ENCODE measurements around the gene TAF6L. TPM values are rescaled to one million over a fixed set of nuclear protein-coding genes. Genes with fewer than 3 reads are reported as not detected.
A peak's percentile ranks its signal among the peaks of the same experiment; 100 is the strongest.

Gene TAF6L
- total and polyA plus RNA-seq, 2 of the 8 experiments (the other 6 are each of a cell fraction or from before 2014, with no cell fraction given) = 24.8 to 31.9 TPM

DNA sequence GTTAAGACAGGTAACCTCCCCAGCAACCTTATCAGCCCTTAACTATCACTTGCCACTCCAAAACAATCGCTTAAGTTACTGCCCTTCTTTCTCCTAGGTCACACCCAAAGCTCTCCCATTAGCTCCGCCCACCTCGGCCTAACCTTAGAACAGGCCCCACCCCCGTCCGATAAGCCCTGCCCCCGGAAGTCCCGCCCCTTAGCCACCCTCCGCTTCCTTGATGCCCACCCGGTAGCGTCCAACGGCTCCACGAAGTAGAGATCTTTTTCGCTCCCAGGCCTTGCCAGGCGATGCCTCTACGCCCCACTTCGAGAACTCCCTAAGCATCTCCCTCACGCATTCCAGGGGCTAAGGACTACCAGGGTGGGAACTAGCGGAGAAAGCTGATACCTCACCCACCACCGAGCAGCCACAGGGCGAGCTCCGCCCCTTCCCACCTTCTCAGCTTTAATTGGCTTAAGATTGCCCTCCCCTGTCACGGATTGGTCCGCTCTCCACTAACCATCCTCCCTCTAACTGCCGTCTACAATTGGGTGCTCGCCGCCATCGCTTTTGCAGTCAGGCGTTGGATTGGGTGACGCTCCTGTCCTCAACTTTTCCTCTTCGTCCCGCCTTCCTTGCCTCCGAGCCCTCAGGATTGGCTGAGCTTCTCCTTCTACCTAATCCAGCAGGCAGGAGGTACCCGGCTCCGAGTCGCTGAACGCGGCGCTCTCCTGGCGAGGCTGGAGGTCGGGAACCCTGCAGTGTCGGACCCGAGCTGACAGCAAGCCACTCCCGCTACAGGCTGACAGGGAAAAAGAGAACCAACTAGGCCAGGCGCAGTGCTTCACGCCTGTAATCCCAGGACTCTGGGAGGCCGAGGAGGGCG lies 17.2 kb upstream of the TAF6L start, which contains the start of gene ZBTB3 (continued):
- TF ChIP-seq SAP30 (IDR thresholded peaks at IDR 0.05; ENCODE audit: insufficient read depth, insufficient replicate concordance, low read length) (no peak), SP2 (IDR thresholded peaks at IDR 0.05; ENCODE audit: low read length) (peak; percentile 89), RAD21 (IDR thresholded peaks at IDR 0.05 in 1 of 2, conservative IDR thresholded peaks at IDR 0.05 in 1 of 2; ENCODE audit: low read depth in 2 of 2, low read length in 2 of 2) (0 out of 4 replicates have a peak, but pooled peaks of 1 of the 2 experiments have one; percentile 6), HDAC2 (IDR thresholded peaks at IDR 0.05; ENCODE audit: borderline replicate concordance in 1 of 2, low read depth in 2 of 2, low read length in 2 of 2) (no peak), CREB1 (IDR thresholded peaks at IDR 0.05) (peak; percentile 8), KDM5A (IDR thresholded peaks at IDR 0.05; ENCODE audit: low read length) (peak; percentile 41; the same call in 1 of the 2 replicates), ASH2L (IDR thresholded peaks at IDR 0.05; ENCODE audit: low read length) (no peak), POLR2A (IDR thresholded peaks at IDR 0.05; ENCODE audit: control extremely low read depth in 1 of 2, low read depth in 2 of 2, low read length in 2 of 2) (peak; percentile 37 to 79), POLR2AphosphoS5 (IDR thresholded peaks at IDR 0.05; ENCODE audit: low read depth, low read length) (peak; percentile 79), PHF8 (conservative IDR thresholded peaks at IDR 0.05; ENCODE audit: low read depth, low read length) (peak; percentile 91), SIRT6 (IDR thresholded peaks at IDR 0.05; ENCODE audit: low read length) (no peak), ATF3 (IDR thresholded peaks at IDR 0.05; ENCODE audit: insufficient read depth, low read depth, low read length) (no peak), MAX (IDR thresholded peaks at IDR 0.05) (peak; percentile 59), SP4 (IDR thresholded peaks at IDR 0.05; ENCODE audit: low read length) (peak; percentile 81), TAF1 (IDR thresholded peaks at IDR 0.05; ENCODE audit: low read depth, low read length) (peak; percentile 31; the same call in 1 of the 2 replicates), GABPA (IDR thresholded peaks at IDR 0.05; ENCODE audit: borderline replicate concordance, insufficient read depth, low read length) (peak; percentile 81), SP1 (IDR thresholded peaks at IDR 0.05; ENCODE audit: low read depth, low read length) (peak; percentile 99)

Data from H1 (cell line).